Activated effector memory CD4-positive, alpha-beta T cell treated with anti-CD3 and anti-CD28 coated beads, Interleukin-2, amount 50 U/mL, for 16 hours (primary cell): Measurements from ENCODE around the gene TRABD2A.
"Not testable (repeated sequence)": the region's sequence is repeated elsewhere in the genome, so short reads cannot be mapped to it uniquely, and the experiment has no call there.

ENCODE experiments used
- DNase-seq: peaks from one replicate; pipeline ENCODE4 v3.0.0-alpha.2; 2020

Gene TRABD2A

GRCh38 chr2:84880645-84881521 is at the start of gene TRABD2A:
TSS of gene TRABD2A (minus strand) at chr2:84881084. CDS start at chr2:84881039, 45 bp downstream.
- DNase-seq, result peak; percentile 84

GRCh38 chr2:84927275-84927627 is 46.4 kb upstream of the TRABD2A start:
- no peak for DNase-seq

- peak; percentile 100 for DNase-seq
Observed at GRCh38 chr2:84925724-84926376, 45.0 kb upstream of the TRABD2A start.

- DNase-seq, result peak; percentile 65
Observed at GRCh38 chr2:84925336-84925723, 44.4 kb upstream of the TRABD2A start.

GRCh38 chr2:84924173-84925106 is 43.6 kb upstream of the TRABD2A start:
- DNase-seq, result peak; percentile 78

- no peak for DNase-seq
Observed at GRCh38 chr2:84923009-84923408, 42.1 kb upstream of the TRABD2A start.

- peak; percentile 74 for DNase-seq
Observed at GRCh38 chr2:84919885-84920580, 39.1 kb upstream of the TRABD2A start.

GRCh38 chr2:84918430-84918829 is 37.5 kb upstream of the TRABD2A start:
- no peak for DNase-seq

- not testable (repeated sequence) for DNase-seq
Observed at GRCh38 chr2:84917821-84918220, 36.9 kb upstream of the TRABD2A start.

GRCh38 chr2:84915675-84916074 is 34.8 kb upstream of the TRABD2A start:
- not testable (repeated sequence) for DNase-seq

GRCh38 chr2:84914334-84914733 is 33.5 kb upstream of the TRABD2A start:
- no peak for DNase-seq

- no peak for DNase-seq
Observed at GRCh38 chr2:84912984-84913383, 32.1 kb upstream of the TRABD2A start.

GRCh38 chr2:84911135-84911678 is 30.3 kb upstream of the TRABD2A start:
- no peak for DNase-seq

GRCh38 chr2:84908948-84909713 is 28.2 kb upstream of the TRABD2A start:
- peak; percentile 63 for DNase-seq

GRCh38 chr2:84906900-84907714 is 26.2 kb upstream of the TRABD2A start:
- peak; percentile 80 for DNase-seq

GRCh38 chr2:84906108-84906899 is 25.4 kb upstream of the TRABD2A start:
- peak; percentile 86 for DNase-seq

GRCh38 chr2:84905181-84906107 is 24.6 kb upstream of the TRABD2A start, which contains the start of gene TMSB10:
TSS of gene TMSB10 (plus strand) at chr2:84905656.
- DNase-seq, result peak; percentile 95

- DNase-seq, result peak; percentile 75
Observed at GRCh38 chr2:84904717-84905174, 23.9 kb upstream of the TRABD2A start.
